NCI-H2081 treated with DMSO at 0.1 percent for 48 hours (cell line): Measurements from ENCODE around the gene CHRM5.
"Not testable (repeated sequence)": the region's sequence is repeated elsewhere in the genome, so short reads cannot be mapped to it uniquely, and the experiment has no call there.

ENCODE experiments used
- DNase-seq: peaks from one replicate; lab custom pipeline; 2025; lab: John Stamatoyannopoulos, UW

CHRM5 gene

GRCh38 chr15:34039790-34040113 is 71.5 kb downstream of the CHRM5 start:
- no peak for DNase-seq

DNA sequence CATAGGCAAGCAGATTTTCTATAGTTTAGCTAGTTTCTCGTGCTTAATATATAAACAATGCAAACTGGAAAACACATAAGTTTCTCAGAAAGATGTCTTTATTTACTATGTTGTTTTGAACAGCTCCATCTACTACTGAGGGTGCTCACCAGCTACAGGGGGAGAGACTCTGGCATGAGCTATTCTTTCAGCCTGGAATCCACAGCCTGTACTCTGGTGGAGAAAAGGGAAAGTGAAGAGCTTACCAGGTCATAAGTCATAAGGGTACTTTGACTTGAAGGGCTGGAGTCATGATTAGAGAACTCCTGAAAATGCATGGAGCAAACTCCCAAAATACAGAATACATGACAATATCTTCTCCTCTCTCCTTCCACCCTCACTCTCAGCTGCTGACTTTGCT is 75.1 kb downstream of the CHRM5 start:
- DNase-seq = no peak

GRCh38 chr15:34043813-34044212 is 75.5 kb downstream of the CHRM5 start:
- no peak for DNase-seq

DNA sequence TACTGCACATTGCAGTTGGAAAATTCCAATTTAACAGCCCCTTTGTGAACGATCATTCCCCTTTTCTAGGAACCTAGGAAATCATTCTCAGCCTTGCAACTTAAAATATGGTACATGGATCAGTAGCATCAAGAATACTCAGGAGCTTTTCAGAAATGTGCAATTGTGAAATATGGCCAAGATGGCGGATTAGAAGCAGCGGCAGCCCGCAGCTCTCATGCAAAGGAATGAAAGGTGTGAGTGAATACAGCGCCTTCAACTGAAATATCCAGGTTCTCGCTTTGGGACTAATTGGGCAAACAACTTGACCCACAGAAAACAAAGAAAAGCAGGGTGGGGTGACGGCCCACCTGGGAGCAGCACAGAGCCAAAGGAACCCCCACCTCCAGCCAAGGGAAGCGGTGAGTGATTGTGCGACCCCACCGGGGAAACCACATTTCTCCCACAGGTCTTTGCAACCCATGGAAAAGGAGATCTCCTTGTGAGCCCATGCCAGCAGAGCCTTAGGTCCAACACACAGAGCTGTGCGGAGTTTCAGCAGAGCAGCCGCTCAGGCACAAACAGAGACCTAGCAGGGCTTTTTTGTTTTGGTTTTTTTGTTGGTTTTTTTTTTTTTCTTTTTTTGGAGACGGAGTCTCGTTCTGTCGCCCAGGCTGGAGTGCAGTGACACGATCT is 78.3 kb downstream of the CHRM5 start:
- no peak for DNase-seq

DNA sequence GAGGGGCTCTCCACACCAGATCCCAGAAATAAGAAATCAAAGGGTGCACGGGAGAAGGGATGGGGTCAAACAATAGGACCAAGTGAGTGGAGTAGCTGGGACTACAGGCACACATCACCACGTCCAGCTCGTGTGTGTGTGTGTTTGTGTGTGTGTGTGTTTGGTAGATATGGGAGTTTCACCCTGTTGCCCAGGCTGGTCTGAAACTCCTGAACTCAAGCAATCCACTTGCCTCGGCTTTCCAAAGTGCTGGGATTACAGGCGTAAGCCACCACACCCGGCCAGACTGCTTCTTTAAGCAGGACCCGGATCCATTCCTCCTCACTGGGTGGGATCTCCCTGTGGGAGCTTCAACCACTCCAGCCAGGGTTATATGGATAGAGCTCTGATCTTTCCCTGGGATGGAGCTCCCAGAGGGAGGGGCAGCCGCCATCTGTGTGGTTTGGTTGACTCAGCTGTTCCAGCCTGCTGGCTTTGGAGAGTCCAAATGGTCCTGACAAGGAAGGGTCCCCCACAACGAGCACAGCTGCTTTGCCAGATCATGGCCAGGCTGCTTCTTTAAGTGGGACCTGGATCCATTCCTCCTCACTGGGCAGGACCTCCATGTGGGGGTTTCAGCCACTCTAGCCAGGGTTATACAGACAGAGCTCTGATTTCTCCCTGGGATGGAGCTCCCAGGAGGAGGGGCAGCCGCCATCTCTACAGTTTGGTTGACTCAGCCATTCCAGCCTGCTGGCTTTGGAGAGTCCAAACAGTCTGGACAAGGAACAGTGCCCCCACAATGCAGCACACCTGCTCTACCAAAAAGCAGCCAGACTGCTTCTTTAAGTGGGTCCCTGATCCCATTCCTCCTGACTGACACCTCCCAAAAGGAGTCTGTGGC is 79.8 kb downstream of the CHRM5 start:
- DNase-seq = no peak

- DNase-seq = no peak
These were observed 80.8 kb downstream of the CHRM5 start for GRCh38 chr15:34049112-34049511.

DNA sequence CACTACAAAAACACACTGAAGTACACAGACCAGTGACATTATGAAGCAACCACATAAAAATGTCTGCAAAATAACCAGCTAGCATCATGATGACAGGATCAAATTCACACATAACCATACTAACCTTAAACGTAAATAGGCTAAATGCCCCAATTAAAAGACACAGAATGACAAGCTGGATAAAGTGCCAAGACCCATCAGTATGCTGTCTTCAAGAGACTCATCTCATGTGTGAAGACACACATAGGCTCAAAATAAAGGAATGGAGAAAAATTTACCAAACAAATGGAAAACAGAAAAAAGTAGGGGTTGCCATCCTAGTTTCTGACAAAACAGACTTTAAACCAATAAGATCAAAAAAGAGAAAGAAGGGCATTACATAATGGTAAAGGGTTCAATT is 82.1 kb downstream of the CHRM5 start:
- not testable (repeated sequence) for DNase-seq

GRCh38 chr15:34054081-34054707 is 85.9 kb downstream of the CHRM5 start:
- DNase-seq = no peak

- DNase-seq = no peak
These were observed 87.7 kb downstream of the CHRM5 start for GRCh38 chr15:34055868-34056595.

DNA sequence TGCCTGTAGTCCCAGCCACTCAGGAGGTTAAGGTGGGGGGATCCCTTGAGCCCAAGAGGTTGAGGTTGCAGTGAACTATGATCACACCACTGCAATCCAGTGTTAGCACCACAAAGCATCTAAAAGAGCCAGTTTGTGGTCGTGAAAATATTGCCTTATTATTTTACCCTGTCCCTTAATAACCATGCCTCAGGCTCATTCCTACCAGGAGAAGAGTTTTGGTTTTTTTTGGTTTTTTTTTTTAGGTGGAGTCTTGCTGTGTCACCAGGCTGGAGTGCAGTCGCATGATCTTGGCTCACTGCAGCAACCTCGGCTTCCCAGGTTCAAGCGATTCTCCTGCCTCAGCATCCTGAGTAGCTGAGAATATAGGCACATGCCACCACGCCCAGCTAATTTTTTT is 88.6 kb downstream of the CHRM5 start:
- no peak for DNase-seq

- no peak for DNase-seq
These were observed 91.2 kb downstream of the CHRM5 start for GRCh38 chr15:34059476-34059875.

DNA sequence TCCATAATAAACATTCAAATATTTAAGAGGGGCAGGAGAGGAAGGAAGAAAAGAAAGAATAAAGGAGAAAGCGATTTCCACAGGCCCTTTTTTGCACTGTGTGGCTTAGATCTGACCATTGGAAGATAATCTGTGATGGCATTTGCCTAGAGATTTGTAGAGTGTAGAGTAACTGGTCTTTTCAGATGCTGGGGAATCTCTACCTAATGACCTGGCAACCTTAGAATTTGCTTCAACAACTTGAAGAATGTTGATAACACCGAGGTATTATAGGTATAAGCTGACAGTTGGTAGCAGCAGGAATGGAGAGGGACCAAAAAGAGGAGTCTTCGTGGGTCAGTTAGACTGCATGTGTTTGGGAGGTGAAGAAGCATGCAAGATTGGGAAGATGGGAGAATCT is 91.6 kb downstream of the CHRM5 start:
- DNase-seq = no peak

DNA sequence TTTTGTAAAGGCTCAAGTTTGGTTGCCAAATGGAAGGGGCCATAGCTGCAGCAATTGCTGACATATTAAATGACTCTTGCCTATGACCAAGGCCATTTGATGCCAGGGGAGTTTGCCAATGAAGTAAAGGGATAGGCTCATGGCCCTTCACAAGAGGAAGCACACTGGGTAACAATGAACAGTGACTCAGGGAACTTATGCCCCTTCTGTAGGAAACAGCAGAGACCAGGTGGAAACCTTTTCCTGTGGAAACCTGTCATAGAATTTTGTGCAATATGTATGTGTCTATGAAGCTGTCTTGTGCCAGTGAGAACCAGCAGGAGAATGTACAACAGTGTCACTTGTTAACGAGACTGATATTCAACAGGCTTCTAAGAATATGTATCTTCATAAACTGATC is 96.1 kb downstream of the CHRM5 start:
- DNase-seq = no peak

DNA sequence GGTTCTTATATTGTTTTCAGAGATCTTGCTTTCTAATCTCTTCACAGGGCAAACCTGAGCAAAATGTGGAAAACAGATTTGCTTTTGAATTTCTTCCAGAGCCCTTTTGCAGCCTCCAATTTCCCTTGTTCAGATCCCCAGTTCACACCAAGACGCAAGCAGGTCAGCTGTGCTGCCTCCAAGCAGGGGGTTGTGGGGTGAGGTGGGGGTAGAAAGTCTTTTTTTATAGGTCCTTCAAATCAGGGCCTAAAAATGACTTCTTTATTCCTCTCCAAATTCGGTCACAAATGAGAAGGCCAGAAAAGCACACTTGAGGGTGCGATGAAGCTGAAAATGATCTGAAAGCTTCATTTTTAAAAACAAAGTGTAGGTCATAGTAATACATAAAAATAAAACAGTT is 97.0 kb downstream of the CHRM5 start:
- DNase-seq = no peak

GRCh38 chr15:34065941-34066340 is 97.6 kb downstream of the CHRM5 start:
- no peak for DNase-seq

DNA sequence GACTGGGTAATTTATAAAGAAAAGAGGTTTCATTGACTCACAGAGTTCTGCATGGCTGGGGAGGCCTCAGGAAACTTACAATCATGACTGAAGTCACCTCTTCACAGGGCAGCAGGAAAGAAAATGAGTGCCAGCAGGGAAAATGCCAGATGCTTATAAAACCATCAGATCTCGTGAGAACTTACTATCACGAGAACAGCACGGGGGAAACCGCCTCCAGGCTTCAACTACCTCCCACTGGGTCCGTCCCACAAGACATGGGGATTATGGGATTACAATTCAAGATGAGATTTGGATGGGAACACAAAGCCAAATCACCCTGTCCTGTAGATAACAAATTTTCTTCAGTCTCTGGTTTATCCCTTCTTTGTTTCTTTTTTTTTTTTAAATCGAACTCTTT is 101.7 kb downstream of the CHRM5 start:
- DNase-seq = no peak

DNA sequence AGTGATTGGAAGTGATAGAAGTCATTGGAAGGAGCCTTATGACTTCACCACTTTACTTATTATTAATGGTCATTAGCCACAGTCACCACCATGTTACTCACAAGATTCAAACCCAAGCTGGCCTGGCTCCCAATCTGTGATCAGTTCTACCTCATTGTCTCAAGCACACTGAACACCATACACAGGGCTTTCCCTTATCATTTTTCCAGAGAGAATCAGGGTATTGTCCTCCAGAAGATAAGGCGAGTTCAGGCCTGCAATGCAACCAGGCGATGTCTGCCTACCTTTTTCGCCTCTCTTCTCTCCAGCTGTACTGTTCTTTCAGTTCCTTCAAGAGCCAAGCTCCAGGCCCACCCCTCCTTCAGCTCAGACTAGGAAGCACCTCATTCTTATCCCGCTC is 108.5 kb downstream of the CHRM5 start:
- no peak for DNase-seq

GRCh38 chr15:34078900-34079299 is 110.6 kb downstream of the CHRM5 start:
- DNase-seq = no peak

DNA sequence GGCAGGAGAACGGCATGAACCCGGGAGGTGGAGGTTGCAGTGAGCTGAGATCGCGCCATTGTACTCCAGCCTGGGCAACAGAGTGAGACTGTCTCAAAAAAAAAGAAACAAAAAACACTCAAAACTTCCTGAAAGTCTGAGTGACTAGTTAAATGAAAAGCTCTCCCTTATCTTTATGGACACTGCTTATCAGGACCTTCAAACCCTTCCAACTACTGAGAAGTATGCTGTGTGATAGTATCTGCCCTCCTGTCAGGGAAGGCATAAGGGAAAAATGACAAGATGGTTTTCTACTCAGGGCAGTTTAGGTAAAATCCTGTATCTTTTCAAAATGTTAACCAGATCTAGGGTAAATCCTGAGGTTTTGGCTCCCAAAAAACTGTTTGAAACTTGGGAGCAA is 111.6 kb downstream of the CHRM5 start:
- no peak for DNase-seq

GRCh38 chr15:34084086-34084485 is 115.8 kb downstream of the CHRM5 start:
- DNase-seq = no peak

DNA sequence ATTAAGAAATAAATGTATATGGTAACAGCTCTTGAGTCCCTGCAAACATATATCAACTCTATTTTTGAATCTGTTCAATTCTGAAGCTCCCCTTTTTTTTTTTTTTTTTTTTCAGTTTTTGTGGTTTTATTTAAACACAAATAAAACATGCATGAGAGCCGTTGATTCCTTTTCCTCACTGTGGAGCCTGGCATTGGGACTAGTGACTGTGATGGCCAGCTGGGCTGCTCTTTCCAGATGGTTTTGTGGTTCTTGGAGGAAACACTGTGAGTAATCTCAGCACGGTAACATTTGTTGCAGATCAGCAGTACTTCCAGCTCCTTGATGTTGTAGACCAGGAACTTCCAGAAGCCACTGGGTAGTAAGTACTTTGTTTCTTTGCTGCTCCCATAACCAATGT is 117.4 kb downstream of the CHRM5 start:
- no peak for DNase-seq

DNA sequence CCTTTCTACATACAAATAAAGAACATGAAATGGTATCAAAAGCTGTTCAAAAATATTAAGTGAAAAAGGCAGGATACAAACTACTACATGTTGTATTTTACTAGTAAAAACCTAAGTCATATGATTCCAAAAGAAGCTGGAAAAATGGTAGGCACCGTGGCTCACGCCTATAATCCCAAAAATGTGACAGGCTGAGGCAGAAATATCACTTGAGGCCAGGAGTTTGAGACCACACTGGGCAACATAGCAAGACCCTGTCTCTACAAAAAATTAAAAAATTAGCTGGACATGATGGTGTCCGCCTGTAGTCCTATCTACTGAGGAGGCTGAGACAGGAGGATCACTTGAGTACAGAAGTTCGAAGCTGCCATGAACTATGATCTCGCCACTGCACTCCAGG is 131.6 kb downstream of the CHRM5 start:
- no peak for DNase-seq
